ENCODE data around the gene DNASE1L3.

The DNASE1L3 gene

DNA sequence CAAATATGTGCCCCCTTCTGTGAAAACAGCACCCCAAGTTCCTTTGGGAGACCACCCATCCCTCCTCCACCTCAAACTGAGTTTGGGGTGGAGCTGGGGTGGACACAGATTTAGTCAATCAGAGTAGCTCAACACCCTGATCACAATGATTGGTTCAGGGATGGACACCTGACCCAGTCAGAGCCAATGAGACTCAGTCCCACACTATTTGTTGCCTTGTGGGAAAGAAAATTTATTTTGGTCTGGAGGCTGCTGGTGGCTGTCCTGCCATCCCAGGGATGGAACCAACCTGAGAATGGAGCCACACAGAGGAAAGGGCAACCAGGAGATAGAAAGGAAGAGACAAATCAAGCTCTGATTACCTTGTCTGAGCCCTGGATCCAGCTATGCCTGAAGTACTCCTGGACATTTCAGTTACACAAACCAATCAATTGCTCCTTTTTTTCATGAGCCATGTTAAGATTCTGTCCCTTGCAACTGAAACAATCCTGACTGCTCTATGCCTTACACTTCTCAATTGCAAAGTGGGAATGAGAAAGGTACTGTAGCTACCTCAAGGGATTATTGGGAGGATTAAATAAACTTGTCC, 10.6 kb downstream of the DNASE1L3 start:
- Histone ChIP-seq H3K4me3 (ENCODE audit: low read depth, low read length) (no peak overlapping the region), H3K27me3 (ENCODE audit: insufficient read depth, low read length) (no peaks in the 10 kb centered on the region), H3K36me3 (ENCODE audit: insufficient read depth, low read length) (no peaks in the 10 kb centered on the region), H3K4me1 (ENCODE audit: control insufficient read depth, insufficient read depth, low read length, unreplicated experiment) (peaks cover 7% of the 10 kb centered on the region), H2AFZ (ENCODE audit: low read length, unreplicated experiment) (no peak overlapping the region), H3K27ac (ENCODE audit: low read depth, low read length) (no peak overlapping the region), H3K79me2 (ENCODE audit: control insufficient read depth, insufficient read depth, low read length, unreplicated experiment) (no peaks in the 10 kb centered on the region)

- H3K27ac ChIP-seq (ENCODE audit: low read depth, low read length) = no peak overlapping the region
- peaks cover 7% of the 10 kb centered on the region for H3K4me1 ChIP-seq (ENCODE audit: control insufficient read depth, insufficient read depth, low read length, unreplicated experiment)
- H2AFZ ChIP-seq (ENCODE audit: low read length, unreplicated experiment) = no peak overlapping the region
Measured at GRCh38 chr3:58198804-58199203, 12.0 kb downstream of the DNASE1L3 start.

DNA sequence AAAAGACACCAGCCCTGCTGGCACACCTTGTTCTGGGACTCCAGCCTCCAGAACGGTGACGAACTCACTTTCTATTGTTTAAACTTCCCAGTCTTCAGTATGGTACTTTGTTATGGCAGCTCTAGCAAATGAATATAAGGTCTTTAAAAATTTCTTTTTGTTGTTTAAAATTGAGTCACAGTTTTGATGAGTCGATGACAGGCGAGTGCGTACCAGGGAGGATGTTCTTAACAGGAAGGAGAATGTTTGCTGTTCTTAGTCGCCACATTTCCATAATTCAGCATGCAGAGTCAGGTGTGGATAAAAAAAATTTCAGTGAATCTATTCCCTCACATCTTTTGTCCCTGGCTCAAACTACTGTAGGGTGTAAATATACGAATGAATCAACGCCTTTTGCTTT, 12.4 kb downstream of the DNASE1L3 start:
- H3K4me1 ChIP-seq (ENCODE audit: control insufficient read depth, insufficient read depth, low read length, unreplicated experiment) = peaks cover 7% of the 10 kb centered on the region
- H3K27me3 ChIP-seq (ENCODE audit: insufficient read depth, low read length) = no peaks in the 10 kb centered on the region
- no peak overlapping the region for H2AFZ ChIP-seq (ENCODE audit: low read length, unreplicated experiment)
- H3K36me3 ChIP-seq (ENCODE audit: insufficient read depth, low read length) = no peaks in the 10 kb centered on the region
- H3K4me3 ChIP-seq (ENCODE audit: low read depth, low read length) = no peak overlapping the region
- no peak overlapping the region for H3K27ac ChIP-seq (ENCODE audit: low read depth, low read length)
- H3K79me2 ChIP-seq (ENCODE audit: control insufficient read depth, insufficient read depth, low read length, unreplicated experiment) = no peaks in the 10 kb centered on the region

More at GRCh38 chr3:58198804-58199203, 12.0 kb downstream of the DNASE1L3 start:
- Histone ChIP-seq H3K36me3 (ENCODE audit: insufficient read depth, low read length) (no peaks in the 10 kb centered on the region), H3K79me2 (ENCODE audit: control insufficient read depth, insufficient read depth, low read length, unreplicated experiment) (no peaks in the 10 kb centered on the region), H3K4me3 (ENCODE audit: low read depth, low read length) (no peak overlapping the region), H3K27me3 (ENCODE audit: insufficient read depth, low read length) (no peaks in the 10 kb centered on the region)

- Histone ChIP-seq H3K36me3 (ENCODE audit: insufficient read depth, low read length) (no peaks in the 10 kb centered on the region), H3K4me1 (ENCODE audit: control insufficient read depth, insufficient read depth, low read length, unreplicated experiment) (peaks cover 7% of the 10 kb centered on the region), H3K27me3 (ENCODE audit: insufficient read depth, low read length) (no peaks in the 10 kb centered on the region), H2AFZ (ENCODE audit: low read length, unreplicated experiment) (no peak overlapping the region), H3K4me3 (ENCODE audit: low read depth, low read length) (no peak overlapping the region), H3K27ac (ENCODE audit: low read depth, low read length) (no peak overlapping the region), H3K79me2 (ENCODE audit: control insufficient read depth, insufficient read depth, low read length, unreplicated experiment) (no peaks in the 10 kb centered on the region)
Measured at GRCh38 chr3:58197588-58197987, 13.2 kb downstream of the DNASE1L3 start.

DNA sequence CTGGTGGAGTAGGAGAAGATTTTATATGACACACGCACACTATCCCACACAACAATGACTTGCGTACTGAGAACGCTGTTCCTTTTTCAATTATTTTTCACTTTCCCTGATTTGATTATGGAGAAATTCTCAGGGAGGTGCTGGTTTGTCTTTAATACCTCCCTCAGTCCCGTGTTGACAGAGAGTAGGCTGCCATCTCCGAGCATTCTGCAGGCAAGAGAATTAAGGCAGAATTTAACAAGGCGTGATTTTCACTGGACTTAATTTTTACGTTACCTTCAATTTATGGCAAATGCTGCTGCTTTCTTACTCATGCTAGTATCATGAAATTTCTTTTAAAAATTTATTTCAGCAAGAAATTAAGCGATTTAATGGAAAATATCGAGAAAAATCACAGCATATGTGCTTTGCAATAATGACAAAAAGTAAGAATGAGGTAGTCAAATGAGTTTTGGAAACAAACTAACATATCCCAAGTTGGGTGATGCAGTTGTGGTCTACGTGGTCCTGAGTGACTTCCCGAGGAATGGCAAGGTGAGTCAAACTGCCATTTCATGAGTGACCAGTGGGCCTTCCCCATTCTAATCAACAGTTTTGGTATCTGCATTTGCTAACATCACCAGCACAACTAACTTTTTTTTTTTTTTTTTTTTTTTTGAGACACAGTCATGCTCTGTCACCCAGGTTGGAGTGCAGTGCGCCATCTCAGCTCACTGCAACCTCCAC, 16.9 kb downstream of the DNASE1L3 start:
- no peak overlapping the region for H3K4me3 ChIP-seq (ENCODE audit: low read depth, low read length)
- no peaks in the 10 kb centered on the region for H3K79me2 ChIP-seq (ENCODE audit: control insufficient read depth, insufficient read depth, low read length, unreplicated experiment)
- peaks cover 6% of the 10 kb centered on the region for H3K4me1 ChIP-seq (ENCODE audit: control insufficient read depth, insufficient read depth, low read length, unreplicated experiment)
- H3K27ac ChIP-seq (ENCODE audit: low read depth, low read length) = no peak overlapping the region
- no peak overlapping the region for H2AFZ ChIP-seq (ENCODE audit: low read length, unreplicated experiment)
- no peaks in the 10 kb centered on the region for H3K36me3 ChIP-seq (ENCODE audit: insufficient read depth, low read length)
- H3K27me3 ChIP-seq (ENCODE audit: insufficient read depth, low read length) = no peaks in the 10 kb centered on the region

DNA sequence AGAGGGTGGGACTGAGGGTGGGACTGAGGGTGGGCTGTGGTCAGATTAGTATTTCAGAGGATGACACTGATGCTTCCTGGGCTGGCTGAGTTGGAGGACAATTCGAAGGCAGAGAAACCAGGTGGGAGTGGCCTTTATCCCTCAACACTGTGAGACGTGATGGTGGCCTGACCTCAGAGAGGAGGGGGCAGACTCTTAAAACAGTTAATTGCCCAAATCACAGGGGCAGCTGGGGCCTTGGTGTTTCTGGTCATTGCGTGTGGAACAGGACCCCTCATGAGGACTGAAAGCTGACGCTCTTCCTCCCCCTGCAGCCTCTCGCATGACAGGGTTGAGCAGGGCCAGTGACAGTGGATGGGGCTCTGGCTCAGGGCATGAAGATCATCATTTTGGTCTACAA, 18.7 kb downstream of the DNASE1L3 start:
- H3K4me1 ChIP-seq (ENCODE audit: control insufficient read depth, insufficient read depth, low read length, unreplicated experiment) = no peaks in the 10 kb centered on the region
- H3K4me3 ChIP-seq (ENCODE audit: low read depth, low read length) = no peak overlapping the region
- H3K36me3 ChIP-seq (ENCODE audit: insufficient read depth, low read length) = no peaks in the 10 kb centered on the region
- H2AFZ ChIP-seq (ENCODE audit: low read length, unreplicated experiment) = no peak overlapping the region
- H3K27ac ChIP-seq (ENCODE audit: low read depth, low read length) = no peak overlapping the region
- no peaks in the 10 kb centered on the region for H3K27me3 ChIP-seq (ENCODE audit: insufficient read depth, low read length)
- no peaks in the 10 kb centered on the region for H3K79me2 ChIP-seq (ENCODE audit: control insufficient read depth, insufficient read depth, low read length, unreplicated experiment)

GRCh38 chr3:58191361-58191991, 19.3 kb downstream of the DNASE1L3 start:
- Histone ChIP-seq H3K27ac (ENCODE audit: low read depth, low read length) (no peak overlapping the region), H3K27me3 (ENCODE audit: insufficient read depth, low read length) (no peaks in the 10 kb centered on the region), H3K4me3 (ENCODE audit: low read depth, low read length) (no peak overlapping the region), H3K4me1 (ENCODE audit: control insufficient read depth, insufficient read depth, low read length, unreplicated experiment) (no peaks in the 10 kb centered on the region), H3K36me3 (ENCODE audit: insufficient read depth, low read length) (no peaks in the 10 kb centered on the region), H3K79me2 (ENCODE audit: control insufficient read depth, insufficient read depth, low read length, unreplicated experiment) (no peaks in the 10 kb centered on the region), H2AFZ (ENCODE audit: low read length, unreplicated experiment) (peak overlapping the region; percentile 36)

DNA sequence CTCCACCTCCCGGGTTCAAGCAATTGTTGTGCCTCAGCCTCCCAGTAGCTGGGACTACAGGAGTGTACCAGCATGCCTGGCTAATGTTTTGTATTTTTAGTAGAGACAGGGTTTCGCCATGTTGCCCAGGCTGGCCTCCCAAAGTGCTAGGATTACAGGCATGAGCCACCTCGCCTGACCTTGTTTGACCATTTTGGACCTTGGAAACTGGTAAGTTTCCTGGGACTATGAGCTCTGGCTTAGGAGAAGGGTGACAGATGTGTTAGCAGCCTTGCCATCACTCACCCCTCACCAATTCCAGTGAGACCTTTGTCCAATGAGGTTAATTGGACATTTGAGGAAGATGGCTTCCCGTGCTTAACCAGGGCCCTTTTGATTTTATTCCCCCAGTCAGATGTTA, 19.9 kb downstream of the DNASE1L3 start:
- Histone ChIP-seq H3K27me3 (ENCODE audit: insufficient read depth, low read length) (no peaks in the 10 kb centered on the region), H2AFZ (ENCODE audit: low read length, unreplicated experiment) (peak overlapping the region; percentile 36), H3K36me3 (ENCODE audit: insufficient read depth, low read length) (no peaks in the 10 kb centered on the region), H3K79me2 (ENCODE audit: control insufficient read depth, insufficient read depth, low read length, unreplicated experiment) (no peaks in the 10 kb centered on the region), H3K27ac (ENCODE audit: low read depth, low read length) (no peak overlapping the region), H3K4me1 (ENCODE audit: control insufficient read depth, insufficient read depth, low read length, unreplicated experiment) (no peaks in the 10 kb centered on the region), H3K4me3 (ENCODE audit: low read depth, low read length) (no peak overlapping the region)

DNA sequence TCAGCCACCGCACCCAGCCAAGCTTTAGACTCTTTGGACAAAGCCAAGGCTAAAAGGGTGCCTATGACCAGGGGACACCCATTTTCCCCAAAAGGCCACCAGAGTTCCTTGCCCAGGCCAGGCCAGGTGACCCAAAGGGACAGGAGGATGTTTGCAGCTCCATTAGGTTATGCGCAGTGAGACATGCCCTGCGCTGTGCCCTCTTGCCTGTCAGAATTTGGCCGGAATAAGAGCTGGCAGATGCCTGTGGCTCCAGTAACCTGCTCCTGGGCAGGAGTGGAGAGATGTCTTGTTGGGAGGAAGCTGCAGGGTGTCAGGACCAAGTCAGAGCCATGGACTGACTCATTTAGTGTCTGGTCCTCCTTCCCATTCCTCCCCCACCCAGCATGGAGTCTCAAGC, 20.5 kb downstream of the DNASE1L3 start:
- H3K27ac ChIP-seq (ENCODE audit: low read depth, low read length) = no peak overlapping the region
- H3K4me1 ChIP-seq (ENCODE audit: control insufficient read depth, insufficient read depth, low read length, unreplicated experiment) = no peaks in the 10 kb centered on the region
- no peaks in the 10 kb centered on the region for H3K27me3 ChIP-seq (ENCODE audit: insufficient read depth, low read length)
- no peaks in the 10 kb centered on the region for H3K79me2 ChIP-seq (ENCODE audit: control insufficient read depth, insufficient read depth, low read length, unreplicated experiment)
- no peak overlapping the region for H2AFZ ChIP-seq (ENCODE audit: low read length, unreplicated experiment)
- H3K36me3 ChIP-seq (ENCODE audit: insufficient read depth, low read length) = no peaks in the 10 kb centered on the region
- H3K4me3 ChIP-seq (ENCODE audit: low read depth, low read length) = no peak overlapping the region

DNA sequence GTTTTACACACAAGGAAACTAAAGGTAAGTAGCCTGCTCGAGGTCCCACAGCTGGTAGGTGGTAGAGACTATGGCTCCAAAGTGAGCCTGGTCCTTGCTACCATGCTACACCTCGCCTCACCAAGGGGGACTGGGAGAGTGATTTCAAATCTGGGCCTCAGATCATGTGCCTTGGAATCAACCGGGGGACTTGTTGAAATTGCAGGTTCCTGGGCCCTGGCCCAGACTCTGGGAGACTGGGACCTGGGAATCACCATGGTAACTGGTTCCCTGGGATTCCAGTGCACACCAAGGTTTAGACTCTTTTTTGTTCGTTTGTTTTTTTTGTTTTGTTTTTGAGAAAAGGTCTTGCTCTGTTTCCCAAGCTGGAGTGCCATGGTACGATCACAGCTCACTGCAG, 21.1 kb downstream of the DNASE1L3 start:
- H3K27me3 ChIP-seq (ENCODE audit: insufficient read depth, low read length) = no peaks in the 10 kb centered on the region

More for the DNA sequence above, 21.1 kb downstream of the DNASE1L3 start:
- Histone ChIP-seq H3K4me3 (ENCODE audit: low read depth, low read length) (no peak overlapping the region), H3K27ac (ENCODE audit: low read depth, low read length) (no peak overlapping the region), H2AFZ (ENCODE audit: low read length, unreplicated experiment) (no peak overlapping the region), H3K79me2 (ENCODE audit: control insufficient read depth, insufficient read depth, low read length, unreplicated experiment) (no peaks in the 10 kb centered on the region), H3K36me3 (ENCODE audit: insufficient read depth, low read length) (no peaks in the 10 kb centered on the region), H3K4me1 (ENCODE audit: control insufficient read depth, insufficient read depth, low read length, unreplicated experiment) (no peaks in the 10 kb centered on the region)

Data from ACC112 (cell line).